Activated naive CD4-positive, alpha-beta T cell treated with anti-CD3 and anti-CD28 coated beads, Interleukin-2, amount 50 U/mL, for 24 hours (primary cell): ENCODE measurements around the gene ZNF804B.
"Not testable (repeated sequence)": the region's sequence is repeated elsewhere in the genome, so short reads cannot be mapped to it uniquely, and the experiment has no call there.

ENCODE experiments used
- H3K27ac Mint-ChIP-seq: one replicate; pipeline ENCODE4 v1.8.0; 2021; ENCODE audit warnings: mild to moderate bottlenecking, mixed read lengths
- H3K27me3 Mint-ChIP-seq: one replicate; pipeline ENCODE4 v1.8.0; 2021; ENCODE audit warnings: mixed read lengths
- H3K36me3 Mint-ChIP-seq: one replicate; pipeline ENCODE4 v1.8.0; 2021; ENCODE audit warnings: mixed read lengths
- H3K4me1 Mint-ChIP-seq: one replicate; pipeline ENCODE4 v1.8.0; 2021; ENCODE audit warnings: mixed read lengths
- H3K4me3 Mint-ChIP-seq: one replicate; pipeline ENCODE4 v1.8.0; 2021; ENCODE audit warnings: mild to moderate bottlenecking, mixed read lengths
- H3K9me3 Mint-ChIP-seq: one replicate; pipeline ENCODE4 v1.8.0; 2021; ENCODE audit warnings: mixed read lengths

ZNF804B gene

DNA sequence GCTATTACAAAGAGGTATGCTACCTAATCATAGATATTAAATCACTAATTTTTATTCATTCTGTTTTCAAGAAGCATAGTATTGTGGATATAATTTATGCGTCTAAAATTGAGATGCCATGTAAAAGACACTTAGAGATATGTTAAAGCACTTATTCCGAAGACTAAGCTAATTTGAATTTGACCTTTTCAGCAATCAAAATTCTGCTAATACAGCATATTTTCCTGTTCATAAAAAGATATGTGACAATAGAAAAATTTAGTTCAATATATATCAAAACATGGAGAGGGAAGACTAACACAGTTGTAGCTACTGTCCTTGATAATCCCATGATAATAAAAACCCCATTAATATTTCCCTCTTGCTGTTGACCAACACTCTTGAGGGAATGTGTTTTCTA, 422.6 kb downstream of the ZNF804B start:
- Mint-ChIP-seq H3K27me3 (peaks cover 1% of the 10 kb centered on the region), H3K36me3 (peaks cover 2% of the 10 kb centered on the region), H3K9me3 (peaks cover 17% of the 10 kb centered on the region), H3K4me1 (no peaks in the 10 kb centered on the region), H3K27ac (no peak overlapping the region), H3K4me3 (no peak overlapping the region)

DNA sequence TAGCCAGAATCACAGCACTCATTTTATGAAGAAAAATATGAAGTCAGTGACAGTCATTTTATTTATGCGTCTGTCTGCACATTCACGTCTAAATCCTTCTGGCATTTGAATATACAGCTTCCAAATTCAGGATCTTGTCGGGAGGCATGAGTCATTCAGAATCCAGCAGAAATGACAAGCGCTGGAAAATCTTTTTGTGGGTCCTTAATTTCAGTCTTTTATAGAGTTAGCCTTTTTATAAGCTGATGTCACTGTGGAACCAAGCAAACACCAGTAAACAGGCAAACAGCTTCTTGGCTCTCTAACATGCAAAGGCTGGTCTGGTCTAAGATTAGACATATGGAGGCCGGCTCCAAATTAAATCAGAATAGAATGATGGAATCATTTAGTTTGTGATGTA, 424.2 kb downstream of the ZNF804B start:
- H3K9me3 Mint-ChIP-seq, result peaks cover 12% of the 10 kb centered on the region
- H3K27me3 Mint-ChIP-seq, result no peaks in the 10 kb centered on the region
- H3K36me3 Mint-ChIP-seq, result no peaks in the 10 kb centered on the region
- H3K27ac Mint-ChIP-seq, result no peak overlapping the region
- H3K4me1 Mint-ChIP-seq, result no peaks in the 10 kb centered on the region
- no peak overlapping the region for H3K4me3 Mint-ChIP-seq

DNA sequence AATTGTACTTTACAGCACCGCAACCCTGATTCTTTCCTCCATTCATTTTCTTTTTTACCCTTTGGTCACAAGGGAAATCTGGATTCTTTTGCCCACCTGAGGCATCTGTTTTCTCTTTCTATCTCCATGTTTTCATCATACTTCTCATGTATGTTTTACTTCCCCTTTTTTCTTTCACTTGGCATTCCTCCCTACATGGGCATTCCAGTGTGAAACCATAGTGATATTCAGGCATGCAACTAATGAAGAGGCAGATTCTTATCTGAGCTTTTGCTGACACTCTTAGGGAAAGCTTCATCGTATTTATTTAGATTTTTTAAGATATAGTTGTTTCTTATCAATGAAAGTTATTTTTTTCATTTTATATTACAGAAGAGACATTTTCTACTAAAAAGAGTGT, 441.3 kb downstream of the ZNF804B start:
- Mint-ChIP-seq H3K27ac (no peak overlapping the region), H3K9me3 (no peaks in the 10 kb centered on the region), H3K36me3 (no peaks in the 10 kb centered on the region), H3K4me1 (peaks cover 5% of the 10 kb centered on the region), H3K27me3 (no peaks in the 10 kb centered on the region), H3K4me3 (no peak overlapping the region)

DNA sequence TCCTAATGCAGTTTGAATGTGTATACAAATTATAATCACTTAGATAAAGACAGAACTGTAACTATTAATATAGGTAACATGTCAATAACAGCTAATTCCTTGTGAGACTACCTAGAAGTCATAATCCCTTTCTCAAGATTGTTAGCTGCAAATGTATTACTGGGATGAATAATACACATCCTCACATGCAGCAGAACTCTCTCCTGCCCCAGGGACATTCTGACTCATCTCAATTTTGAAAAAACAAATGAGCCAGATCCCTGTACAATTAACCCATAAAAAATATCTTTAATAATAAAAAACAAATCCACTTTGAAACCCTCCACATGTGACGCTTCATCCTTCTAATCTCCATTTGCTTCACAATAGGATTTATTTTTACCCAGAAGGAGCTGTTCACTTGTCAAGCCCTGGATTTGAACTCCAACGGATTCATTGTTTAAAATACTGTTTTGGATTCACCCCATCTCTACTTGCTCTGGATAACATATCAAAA, 464.4 kb downstream of the ZNF804B start:
- no peaks in the 10 kb centered on the region for H3K27me3 Mint-ChIP-seq
- H3K4me3 Mint-ChIP-seq, result no peak overlapping the region
- H3K9me3 Mint-ChIP-seq, result no peaks in the 10 kb centered on the region
- no peaks in the 10 kb centered on the region for H3K4me1 Mint-ChIP-seq
- no peak overlapping the region for H3K27ac Mint-ChIP-seq
- no peaks in the 10 kb centered on the region for H3K36me3 Mint-ChIP-seq

DNA sequence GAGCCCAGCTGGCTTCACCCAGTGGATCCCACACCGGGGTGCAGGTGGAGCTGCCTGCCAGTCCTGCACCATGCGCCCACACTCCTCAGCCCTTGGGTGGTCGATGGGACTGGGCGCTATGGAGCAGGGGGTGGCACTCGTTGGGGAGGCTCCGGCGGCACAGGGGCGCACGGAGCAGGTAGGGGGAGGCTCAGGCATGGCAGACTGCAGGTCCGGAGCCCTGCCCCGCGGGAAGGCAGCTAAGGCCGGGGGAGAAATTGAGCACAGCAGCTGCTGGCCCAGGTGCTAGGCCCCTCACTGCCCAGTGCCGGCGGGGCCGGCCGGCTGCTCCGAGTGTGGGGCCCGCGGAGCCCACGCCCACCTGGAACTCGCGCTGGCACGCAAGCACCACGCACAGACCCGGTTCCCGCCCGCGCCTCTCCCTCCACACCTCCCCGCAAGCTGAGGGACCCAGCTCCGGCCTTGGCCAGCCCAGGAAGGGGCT, 469.2 kb downstream of the ZNF804B start:
- not testable (repeated sequence) for H3K27ac Mint-ChIP-seq, H3K4me1 Mint-ChIP-seq

DNA sequence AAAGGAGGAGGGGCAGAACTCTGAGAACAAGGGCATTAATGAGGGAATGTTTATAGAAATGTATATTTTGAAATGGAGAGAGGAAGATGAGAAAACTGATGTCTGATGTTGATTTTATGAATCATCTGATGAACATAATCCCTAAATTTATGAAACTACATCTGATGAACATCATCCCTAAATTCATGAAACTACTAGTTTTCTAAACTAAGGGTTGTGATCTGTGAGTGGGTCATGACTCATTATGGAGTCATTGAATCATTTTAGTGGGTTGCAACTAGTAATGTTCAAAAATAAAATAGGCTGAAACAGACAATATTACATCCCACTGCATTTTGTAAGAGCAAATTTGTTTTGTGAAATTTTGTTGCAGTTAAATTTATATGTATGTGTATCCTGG, 478.7 kb downstream of the ZNF804B start:
- Mint-ChIP-seq H3K27ac (no peak overlapping the region), H3K4me3 (no peak overlapping the region), H3K9me3 (no peaks in the 10 kb centered on the region), H3K36me3 (no peaks in the 10 kb centered on the region), H3K27me3 (no peaks in the 10 kb centered on the region), H3K4me1 (peaks cover 5% of the 10 kb centered on the region)

More for the DNA sequence above, 469.2 kb downstream of the ZNF804B start:
- H3K27me3 Mint-ChIP-seq, H3K4me3 Mint-ChIP-seq, H3K36me3 Mint-ChIP-seq, H3K9me3 Mint-ChIP-seq: not testable (repeated sequence)

DNA sequence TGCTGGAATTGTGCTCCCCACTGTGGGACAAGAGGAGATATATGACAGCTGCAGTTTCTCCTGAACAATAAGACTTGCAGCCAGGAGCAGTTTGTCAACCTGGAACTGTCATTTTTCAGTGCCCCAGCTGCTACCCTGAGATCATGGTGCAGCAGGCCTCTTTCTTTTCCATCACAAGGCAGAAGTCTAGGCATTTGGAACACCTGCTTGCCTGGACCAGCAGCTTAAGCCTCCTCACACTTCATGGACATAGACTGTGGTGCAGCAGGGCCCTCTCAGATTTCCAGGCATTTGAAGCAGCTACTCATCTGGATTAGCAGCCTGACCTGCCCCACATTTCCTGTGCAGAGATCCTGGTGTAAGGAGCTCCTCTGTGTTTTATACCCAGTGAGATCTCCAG, 486.7 kb downstream of the ZNF804B start:
- no peaks in the 10 kb centered on the region for H3K9me3 Mint-ChIP-seq
- H3K4me1 Mint-ChIP-seq, result no peaks in the 10 kb centered on the region
- H3K36me3 Mint-ChIP-seq, result no peaks in the 10 kb centered on the region
- H3K27me3 Mint-ChIP-seq, result no peaks in the 10 kb centered on the region
- no peak overlapping the region for H3K4me3 Mint-ChIP-seq
- no peak overlapping the region for H3K27ac Mint-ChIP-seq

DNA sequence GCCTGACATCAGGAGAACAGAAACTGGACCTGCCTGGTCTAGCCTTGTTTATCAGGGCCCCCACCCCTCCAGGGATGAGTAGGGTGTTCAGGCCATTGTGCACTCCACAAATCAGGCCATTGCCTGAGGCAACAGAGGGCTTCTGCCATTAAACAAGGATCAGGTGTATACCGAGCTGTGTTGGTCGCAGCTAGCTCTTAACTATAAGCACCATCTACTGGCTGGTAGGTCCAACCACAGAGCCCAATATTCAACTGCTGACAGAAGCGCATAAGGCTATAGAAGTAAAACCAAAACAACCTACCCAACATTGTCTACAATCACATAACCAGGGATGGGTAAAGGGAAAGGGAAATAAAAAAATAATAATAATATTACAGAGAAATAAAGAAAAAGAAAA, 487.7 kb downstream of the ZNF804B start:
- Mint-ChIP-seq H3K4me1 (no peaks in the 10 kb centered on the region), H3K9me3 (peaks cover 6% of the 10 kb centered on the region), H3K4me3 (no peak overlapping the region), H3K36me3 (no peaks in the 10 kb centered on the region), H3K27me3 (peaks cover 2% of the 10 kb centered on the region), H3K27ac (no peak overlapping the region)

DNA sequence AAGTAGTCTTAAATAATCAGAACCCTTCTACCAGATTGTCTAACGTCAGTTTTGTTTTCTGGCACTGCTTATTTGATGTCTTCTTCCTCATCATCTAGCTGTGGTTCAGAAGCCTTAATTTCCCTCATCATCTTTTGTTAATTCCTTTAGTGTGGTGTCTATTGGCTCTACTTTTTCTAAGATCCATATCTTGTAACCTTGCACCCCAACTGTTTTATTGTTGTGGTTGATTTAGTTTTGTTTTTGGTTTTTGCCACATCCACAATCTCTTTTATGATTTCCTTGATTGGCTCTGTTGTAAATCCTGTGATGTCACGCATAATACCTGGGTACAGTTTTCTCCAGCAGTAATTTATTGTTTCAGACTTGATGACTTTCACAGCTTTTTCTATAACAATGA, 499.6 kb downstream of the ZNF804B start:
- Mint-ChIP-seq H3K27me3 (no peaks in the 10 kb centered on the region), H3K4me3 (no peak overlapping the region), H3K4me1 (peaks cover 13% of the 10 kb centered on the region), H3K27ac (no peak overlapping the region), H3K36me3 (no peaks in the 10 kb centered on the region), H3K9me3 (no peaks in the 10 kb centered on the region)

DNA sequence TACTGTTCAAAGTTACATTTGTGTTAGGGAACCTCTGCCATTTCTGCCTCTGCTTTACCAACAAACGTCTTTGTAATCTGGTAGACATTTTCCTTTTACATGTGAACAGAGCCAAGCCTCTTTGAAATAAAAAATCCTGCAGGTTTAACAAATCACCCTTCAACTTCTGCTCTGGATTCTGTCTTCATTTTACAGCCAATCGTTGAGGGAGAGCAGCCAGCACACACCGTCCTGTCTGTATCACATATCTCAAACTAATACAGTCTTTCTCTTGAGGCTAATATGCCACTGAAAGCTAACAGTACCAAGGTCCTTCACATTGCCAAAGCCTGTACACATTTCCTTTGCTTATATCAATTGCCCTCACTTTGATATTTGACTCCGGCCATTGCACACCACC, 504.6 kb downstream of the ZNF804B start:
- H3K4me1 Mint-ChIP-seq, result peaks cover 4% of the 10 kb centered on the region
- H3K27ac Mint-ChIP-seq, result no peak overlapping the region
- H3K36me3 Mint-ChIP-seq, result no peaks in the 10 kb centered on the region
- no peak overlapping the region for H3K4me3 Mint-ChIP-seq
- H3K27me3 Mint-ChIP-seq, result peaks cover 6% of the 10 kb centered on the region
- H3K9me3 Mint-ChIP-seq, result no peaks in the 10 kb centered on the region

DNA sequence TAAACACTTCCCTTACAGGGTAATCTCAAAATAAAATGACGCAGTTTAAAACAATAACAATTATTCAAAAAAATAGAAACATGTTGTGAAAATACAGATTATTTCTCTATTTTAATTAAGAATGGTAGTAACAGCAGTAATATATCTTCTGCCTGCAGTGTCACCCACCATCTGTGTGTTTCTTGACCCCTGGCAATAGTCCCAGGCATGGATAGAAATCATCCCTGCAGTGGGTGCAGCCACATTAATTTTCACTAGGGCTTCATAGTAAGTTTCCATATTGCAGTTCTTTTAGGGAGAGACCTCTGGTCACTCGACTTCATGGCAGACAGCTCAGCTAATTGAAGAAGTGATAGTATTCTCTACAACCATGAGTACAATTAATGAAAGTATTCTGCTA, 506.1 kb downstream of the ZNF804B start:
- no peaks in the 10 kb centered on the region for H3K9me3 Mint-ChIP-seq
- no peaks in the 10 kb centered on the region for H3K36me3 Mint-ChIP-seq
- H3K4me3 Mint-ChIP-seq, result no peak overlapping the region
- H3K4me1 Mint-ChIP-seq, result no peaks in the 10 kb centered on the region
- H3K27ac Mint-ChIP-seq, result no peak overlapping the region
- H3K27me3 Mint-ChIP-seq, result peaks cover 7% of the 10 kb centered on the region

DNA sequence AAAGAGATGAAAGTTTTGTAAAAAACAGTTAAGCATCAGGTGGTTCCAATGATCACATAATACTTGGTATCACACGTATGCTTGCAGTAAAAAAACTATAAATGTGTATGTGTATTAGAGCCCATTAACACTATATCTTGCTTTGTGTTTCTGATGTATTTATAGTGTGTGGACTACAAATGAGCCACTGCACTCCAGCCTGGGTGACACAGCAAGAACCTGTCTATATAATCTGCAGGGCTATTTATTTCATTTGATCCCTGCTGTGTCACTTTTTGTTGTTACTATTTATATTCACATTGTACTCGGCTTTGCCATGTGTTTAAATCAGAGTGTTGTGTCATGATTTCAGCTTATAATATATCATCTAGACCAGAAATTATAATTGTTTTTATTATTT, 523.8 kb downstream of the ZNF804B start:
- Mint-ChIP-seq H3K36me3 (no peaks in the 10 kb centered on the region), H3K27ac (no peak overlapping the region), H3K9me3 (no peaks in the 10 kb centered on the region), H3K4me3 (no peak overlapping the region), H3K27me3 (peaks cover 1% of the 10 kb centered on the region), H3K4me1 (no peaks in the 10 kb centered on the region)

DNA sequence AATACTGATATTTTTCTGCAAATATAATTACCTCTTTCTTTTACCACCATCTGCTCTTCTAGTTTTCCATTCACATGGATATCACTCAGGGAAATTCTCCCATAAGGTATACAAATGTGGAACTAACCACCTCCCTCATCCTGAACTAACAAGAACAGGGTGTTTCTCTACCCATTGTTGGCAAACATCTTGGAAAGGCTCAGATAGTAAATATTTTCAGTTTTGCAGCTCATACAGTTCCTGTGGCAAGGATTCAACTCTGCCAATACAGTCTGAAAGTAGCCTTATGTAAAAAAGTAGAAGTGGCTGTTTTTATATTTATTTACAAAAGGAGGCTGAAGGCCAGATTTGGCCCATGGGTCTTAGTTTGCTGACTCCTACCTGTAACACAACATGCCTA, 549.0 kb downstream of the ZNF804B start:
- H3K27ac Mint-ChIP-seq, result no peak overlapping the region
- H3K36me3 Mint-ChIP-seq, result no peaks in the 10 kb centered on the region
- no peaks in the 10 kb centered on the region for H3K9me3 Mint-ChIP-seq
- no peaks in the 10 kb centered on the region for H3K4me1 Mint-ChIP-seq
- H3K4me3 Mint-ChIP-seq, result no peak overlapping the region
- H3K27me3 Mint-ChIP-seq, result no peaks in the 10 kb centered on the region

DNA sequence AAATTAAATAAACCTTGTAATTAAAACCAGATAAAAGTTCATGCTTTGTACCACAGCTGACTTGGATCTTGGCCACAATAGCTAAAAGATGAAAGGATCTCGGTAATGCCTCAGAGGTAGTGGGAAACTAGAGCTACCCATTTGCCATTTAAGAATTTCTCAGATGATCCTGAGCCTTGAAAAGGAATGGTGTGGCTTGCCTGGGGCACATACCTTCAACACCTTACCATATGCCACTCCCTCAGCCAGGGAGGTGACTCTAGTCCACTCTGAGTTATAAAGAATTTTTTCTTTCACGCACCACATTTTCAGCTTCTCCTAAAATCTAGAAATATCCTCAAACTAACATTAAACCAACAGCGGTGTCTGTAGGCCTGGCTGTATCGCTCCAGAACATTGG, 552.4 kb downstream of the ZNF804B start:
- H3K9me3 Mint-ChIP-seq, result peaks cover 10% of the 10 kb centered on the region
- no peak overlapping the region for H3K4me3 Mint-ChIP-seq
- H3K27ac Mint-ChIP-seq, result no peak overlapping the region
- H3K27me3 Mint-ChIP-seq, result no peaks in the 10 kb centered on the region
- no peaks in the 10 kb centered on the region for H3K36me3 Mint-ChIP-seq
- peaks cover 3% of the 10 kb centered on the region for H3K4me1 Mint-ChIP-seq

DNA sequence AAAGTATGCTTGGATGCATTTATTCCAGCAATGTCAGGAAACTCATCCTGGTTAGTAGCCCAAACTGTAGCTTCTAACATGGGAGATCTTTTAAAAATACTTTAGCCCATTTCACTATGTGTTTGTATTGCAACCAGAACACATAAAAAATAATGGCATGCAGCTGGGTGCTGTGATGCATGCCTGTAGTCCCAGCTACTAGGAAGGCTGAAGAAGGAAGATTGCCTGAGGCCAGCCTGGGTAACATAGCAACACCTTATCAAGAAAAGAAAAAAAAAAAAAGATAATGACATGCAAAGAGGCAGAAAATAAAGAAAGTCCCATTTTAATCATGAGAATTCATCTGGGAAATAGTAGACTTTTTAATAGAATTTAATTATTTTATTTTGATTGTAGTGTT, 553.1 kb downstream of the ZNF804B start:
- peaks cover 3% of the 10 kb centered on the region for H3K27me3 Mint-ChIP-seq
- H3K4me3 Mint-ChIP-seq, result no peak overlapping the region
- H3K36me3 Mint-ChIP-seq, result no peaks in the 10 kb centered on the region
- no peak overlapping the region for H3K27ac Mint-ChIP-seq
- H3K4me1 Mint-ChIP-seq, result peaks cover 4% of the 10 kb centered on the region
- peaks cover 10% of the 10 kb centered on the region for H3K9me3 Mint-ChIP-seq

DNA sequence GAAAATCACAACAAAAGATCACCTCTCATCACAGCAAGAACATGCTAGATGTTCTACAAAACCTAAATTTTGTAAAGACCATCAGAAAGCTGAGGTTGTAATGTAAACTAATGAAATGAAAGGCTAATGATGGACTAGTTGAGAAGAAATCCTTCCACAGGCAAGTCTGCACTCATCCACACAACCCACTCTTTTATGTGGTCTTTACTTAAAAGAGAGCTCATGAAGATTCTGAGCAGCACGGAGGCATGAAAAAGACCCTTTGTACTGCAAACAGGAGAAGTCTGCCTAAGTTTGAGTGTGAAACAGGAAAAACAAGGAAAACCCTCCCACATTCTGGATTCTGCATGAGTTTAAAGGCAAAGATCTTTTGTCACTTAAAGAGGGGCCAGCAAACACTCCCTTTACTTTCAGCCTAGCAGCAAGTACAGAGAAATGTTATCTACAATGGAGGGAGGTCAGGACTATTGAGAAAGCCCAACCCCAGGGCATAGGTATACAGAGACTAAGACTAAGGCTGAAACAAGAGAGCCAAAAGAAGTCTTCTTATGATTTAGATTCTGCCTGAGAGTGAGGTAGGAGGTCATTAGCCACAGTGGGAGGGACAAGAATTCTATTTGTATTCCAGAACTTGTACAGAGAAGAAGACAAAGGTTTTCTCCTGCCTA, 557.2 kb downstream of the ZNF804B start:
- Mint-ChIP-seq H3K4me1 (peaks cover 4% of the 10 kb centered on the region), H3K4me3 (no peak overlapping the region), H3K27ac (no peak overlapping the region), H3K9me3 (peaks cover 10% of the 10 kb centered on the region), H3K27me3 (peaks cover 3% of the 10 kb centered on the region), H3K36me3 (no peaks in the 10 kb centered on the region)

DNA sequence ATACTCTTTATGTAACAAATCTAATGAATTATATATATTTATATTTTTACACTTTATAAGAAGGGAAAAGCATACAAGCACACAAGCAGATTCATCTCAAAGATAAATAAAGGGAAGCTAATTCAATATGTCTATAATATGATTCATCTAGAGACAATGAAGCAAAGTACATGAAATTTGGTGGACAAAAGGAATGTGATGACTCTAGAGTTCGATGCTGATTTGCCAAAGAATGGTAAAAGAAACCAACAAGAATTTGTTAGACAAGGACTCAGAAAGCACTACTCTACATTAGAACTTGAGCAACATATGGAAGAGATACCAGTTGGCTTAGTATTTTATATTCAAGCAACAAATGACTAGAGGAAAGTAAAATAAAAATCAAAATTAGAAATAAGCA, 572.5 kb downstream of the ZNF804B start:
- no peak overlapping the region for H3K27ac Mint-ChIP-seq
- H3K4me1 Mint-ChIP-seq, result no peaks in the 10 kb centered on the region
- no peaks in the 10 kb centered on the region for H3K9me3 Mint-ChIP-seq
- no peaks in the 10 kb centered on the region for H3K36me3 Mint-ChIP-seq
- H3K4me3 Mint-ChIP-seq, result no peak overlapping the region
- H3K27me3 Mint-ChIP-seq, result no peaks in the 10 kb centered on the region
